HG02763 (cell line): ENCODE results near the gene GLB1L2.
"Not testable (repeated sequence)": the region's sequence is repeated elsewhere in the genome, so short reads cannot be mapped to it uniquely, and the experiment has no call there.

Source experiments
- ATAC-seq: cut with Tn5 transposase; IDR thresholded peaks from one replicate; pipeline ENCODE4 v1.9.1; 2021; ENCODE audit warnings: mild to moderate bottlenecking, moderate library complexity; ENCODE audit not compliant: unreplicated experiment

GLB1L2 gene

GRCh38 chr11:134322553-134322952 is 9.2 kb upstream of the GLB1L2 start:
- ATAC-seq = no peak

- no peak for ATAC-seq
Measured at GRCh38 chr11:134328433-134328832, 3.4 kb upstream of the GLB1L2 start.

GRCh38 chr11:134330611-134331353 is 1.0 kb upstream of the GLB1L2 start:
- ATAC-seq = no peak

GRCh38 chr11:134332189-134332631 is 422 bp downstream of the GLB1L2 start:
- ATAC-seq = peak; percentile 20

- no peak for ATAC-seq
Measured at GRCh38 chr11:134332782-134333181, 994 bp downstream of the GLB1L2 start.

- ATAC-seq = no peak
Measured at GRCh38 chr11:134333312-134333711, 1.5 kb downstream of the GLB1L2 start.

GRCh38 chr11:134333946-134334345 is 2.2 kb downstream of the GLB1L2 start:
- ATAC-seq = no peak

GRCh38 chr11:134334796-134335571 is 3.2 kb downstream of the GLB1L2 start:
- ATAC-seq = no peak

- no peak for ATAC-seq
Measured at GRCh38 chr11:134337051-134337450, 5.3 kb downstream of the GLB1L2 start.

- ATAC-seq = no peak
Measured at GRCh38 chr11:134338068-134338467, 6.3 kb downstream of the GLB1L2 start.

GRCh38 chr11:134338654-134339053 is 6.9 kb downstream of the GLB1L2 start:
- ATAC-seq = no peak

GRCh38 chr11:134339756-134340155 is 8.0 kb downstream of the GLB1L2 start:
- no peak for ATAC-seq

- no peak for ATAC-seq
Measured at GRCh38 chr11:134340354-134340964, 8.7 kb downstream of the GLB1L2 start.

- ATAC-seq = no peak
Measured at GRCh38 chr11:134341805-134342571, 10.2 kb downstream of the GLB1L2 start.

- no peak for ATAC-seq
Measured at GRCh38 chr11:134342572-134343340, 11.0 kb downstream of the GLB1L2 start.

GRCh38 chr11:134343646-134344045 is 11.9 kb downstream of the GLB1L2 start:
- no peak for ATAC-seq

GRCh38 chr11:134344497-134345236 is 12.9 kb downstream of the GLB1L2 start:
- ATAC-seq = not testable (repeated sequence)

GRCh38 chr11:134345237-134345550 is 13.4 kb downstream of the GLB1L2 start:
- ATAC-seq = no peak

GRCh38 chr11:134346101-134346975 is 14.6 kb downstream of the GLB1L2 start:
- no peak for ATAC-seq
